Liver (tissue), 3 donors: ENCODE measurements around the gene ERICH2.

ENCODE experiments used
- CTCF ChIP-seq: fragments of 150-350 bp; IDR thresholded peaks from 2 replicates; pipeline ENCODE4 v1.5.1; 2017; ENCODE audit warnings: improper control_type of control experiment, low read depth, low read length; ENCODE audit not compliant: missing input control
- EGR1 ChIP-seq, 2 donors: IDR thresholded peaks; 2 replicates each; pipeline ENCODE4 v1.6.1; 2016 to 2018; ENCODE audit warnings: antibody characterized with exemption in 2 of 2, low read depth in 2 of 2
- FOXA1 ChIP-seq: IDR thresholded peaks from 2 replicates; pipeline ENCODE4 v1.6.1; 2016; ENCODE audit warnings: antibody characterized with exemption
- FOXA2 ChIP-seq: IDR thresholded peaks from 2 replicates; pipeline ENCODE4 v1.6.1; 2016; ENCODE audit warnings: antibody characterized with exemption
- GABPA ChIP-seq, 2 donors: IDR thresholded peaks in 1 of 2; conservative IDR thresholded peaks in 1 of 2; 2 replicates each; pipeline ENCODE4 v1.6.1; 2016; ENCODE audit warnings: antibody characterized with exemption in 2 of 2, mild to moderate bottlenecking in 1 of 2, moderate library complexity in 1 of 2
- HNF4A ChIP-seq, 2 donors: conservative IDR thresholded peaks; 2 replicates each; pipeline ENCODE4 v1.6.1; 2016; ENCODE audit warnings: antibody characterized with exemption in 2 of 2, mild to moderate bottlenecking in 2 of 2
- MAX ChIP-seq: IDR thresholded peaks from 2 replicates; pipeline ENCODE4 v1.6.1; 2016; ENCODE audit warnings: antibody characterized with exemption
- NR2F2 ChIP-seq: IDR thresholded peaks from 2 replicates; pipeline ENCODE4 v1.6.1; 2016; ENCODE audit warnings: antibody characterized with exemption
- TAF1 ChIP-seq: conservative IDR thresholded peaks from 2 replicates; pipeline ENCODE4 v1.6.1; 2016; ENCODE audit warnings: antibody characterized with exemption, mild to moderate bottlenecking
- TF ChIP-seq, protein P1 (sequence below): IDR thresholded peaks from 2 replicates; pipeline ENCODE4 v1.6.1; 2016; ENCODE audit warnings: antibody characterized with exemption, mild to moderate bottlenecking
- donor health status: healthy.
- donor health status: healthy.

GRCh38 chr2:170739507-170740046 lies 30.6 kb upstream of the ERICH2 start:
- TF ChIP-seq TAF1 (no peak), CTCF (no peak), FOXA1 (no peak), EGR1 (IDR thresholded peaks at IDR 0.05; ENCODE audit: low read depth in 2 of 2) (no peak), HNF4A (conservative IDR thresholded peaks at IDR 0.05) (no peak), MAX (no peak), FOXA2 (no peak), GABPA (IDR thresholded peaks at IDR 0.05 in 1 of 2, conservative IDR thresholded peaks at IDR 0.05 in 1 of 2) (no peak), NR2F2 (no peak)
- TF ChIP-seq, protein P1, sequence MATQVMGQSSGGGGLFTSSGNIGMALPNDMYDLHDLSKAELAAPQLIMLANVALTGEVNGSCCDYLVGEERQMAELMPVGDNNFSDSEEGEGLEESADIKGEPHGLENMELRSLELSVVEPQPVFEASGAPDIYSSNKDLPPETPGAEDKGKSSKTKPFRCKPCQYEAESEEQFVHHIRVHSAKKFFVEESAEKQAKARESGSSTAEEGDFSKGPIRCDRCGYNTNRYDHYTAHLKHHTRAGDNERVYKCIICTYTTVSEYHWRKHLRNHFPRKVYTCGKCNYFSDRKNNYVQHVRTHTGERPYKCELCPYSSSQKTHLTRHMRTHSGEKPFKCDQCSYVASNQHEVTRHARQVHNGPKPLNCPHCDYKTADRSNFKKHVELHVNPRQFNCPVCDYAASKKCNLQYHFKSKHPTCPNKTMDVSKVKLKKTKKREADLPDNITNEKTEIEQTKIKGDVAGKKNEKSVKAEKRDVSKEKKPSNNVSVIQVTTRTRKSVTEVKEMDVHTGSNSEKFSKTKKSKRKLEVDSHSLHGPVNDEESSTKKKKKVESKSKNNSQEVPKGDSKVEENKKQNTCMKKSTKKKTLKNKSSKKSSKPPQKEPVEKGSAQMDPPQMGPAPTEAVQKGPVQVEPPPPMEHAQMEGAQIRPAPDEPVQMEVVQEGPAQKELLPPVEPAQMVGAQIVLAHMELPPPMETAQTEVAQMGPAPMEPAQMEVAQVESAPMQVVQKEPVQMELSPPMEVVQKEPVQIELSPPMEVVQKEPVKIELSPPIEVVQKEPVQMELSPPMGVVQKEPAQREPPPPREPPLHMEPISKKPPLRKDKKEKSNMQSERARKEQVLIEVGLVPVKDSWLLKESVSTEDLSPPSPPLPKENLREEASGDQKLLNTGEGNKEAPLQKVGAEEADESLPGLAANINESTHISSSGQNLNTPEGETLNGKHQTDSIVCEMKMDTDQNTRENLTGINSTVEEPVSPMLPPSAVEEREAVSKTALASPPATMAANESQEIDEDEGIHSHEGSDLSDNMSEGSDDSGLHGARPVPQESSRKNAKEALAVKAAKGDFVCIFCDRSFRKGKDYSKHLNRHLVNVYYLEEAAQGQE, result no peak
